ENCODE results near the gene PGA4.
"Not testable (repeated sequence)": the region's sequence is repeated elsewhere in the genome, so short reads cannot be mapped to it uniquely, and the experiment has no call there.

The PGA4 gene

GRCh38 chr11:61241526-61241925 is 19.4 kb downstream of the PGA4 start:
- not testable (repeated sequence) for H3K4me3 ChIP-seq, H3K27ac ChIP-seq

- H3K27ac ChIP-seq, H3K4me3 ChIP-seq: not testable (repeated sequence)
These were observed 23.3 kb downstream of the PGA4 start for GRCh38 chr11:61245284-61245964.

GRCh38 chr11:61248071-61248470 is 25.9 kb downstream of the PGA4 start:
- not testable (repeated sequence) for H3K4me3 ChIP-seq, H3K27ac ChIP-seq

- not testable (repeated sequence) for H3K27ac ChIP-seq, H3K4me3 ChIP-seq
These were observed 27.1 kb downstream of the PGA4 start for GRCh38 chr11:61249201-61249600.

- not testable (repeated sequence) for H3K27ac ChIP-seq, H3K4me3 ChIP-seq
These were observed 28.9 kb downstream of the PGA4 start for GRCh38 chr11:61250796-61251765.

GRCh38 chr11:61252332-61252731 is 30.2 kb downstream of the PGA4 start:
- not testable (repeated sequence) for H3K27ac ChIP-seq, H3K4me3 ChIP-seq

- Histone ChIP-seq H3K4me3 (no peak overlapping the region), H3K27ac (no peak overlapping the region)
These were observed 32.4 kb downstream of the PGA4 start for GRCh38 chr11:61254403-61255025.

- Histone ChIP-seq H3K27ac (no peak overlapping the region), H3K4me3 (no peak overlapping the region)
These were observed 34.7 kb downstream of the PGA4 start for GRCh38 chr11:61256710-61257482.

- Histone ChIP-seq H3K4me3 (no peak overlapping the region), H3K27ac (no peak overlapping the region)
These were observed 36.4 kb downstream of the PGA4 start for GRCh38 chr11:61258546-61258945.

GRCh38 chr11:61259363-61259762 is 37.2 kb downstream of the PGA4 start:
- Histone ChIP-seq H3K27ac (no peak overlapping the region), H3K4me3 (no peak overlapping the region)

- H3K4me3 ChIP-seq, result no peak overlapping the region
- no peak overlapping the region for H3K27ac ChIP-seq
These were observed 42.2 kb downstream of the PGA4 start for GRCh38 chr11:61264371-61264770.

GRCh38 chr11:61264795-61265194 is 42.6 kb downstream of the PGA4 start:
- no peak overlapping the region for H3K27ac ChIP-seq
- H3K4me3 ChIP-seq, result no peak overlapping the region

GRCh38 chr11:61265357-61265756 is 43.2 kb downstream of the PGA4 start:
- H3K4me3 ChIP-seq, result no peak overlapping the region
- no peak overlapping the region for H3K27ac ChIP-seq

- Histone ChIP-seq H3K4me3 (no peak overlapping the region), H3K27ac (no peak overlapping the region)
These were observed 44.5 kb downstream of the PGA4 start for GRCh38 chr11:61266602-61267001.

- Histone ChIP-seq H3K4me3 (no peak overlapping the region), H3K27ac (no peak overlapping the region)
These were observed 45.3 kb downstream of the PGA4 start for GRCh38 chr11:61267437-61267841.

GRCh38 chr11:61268588-61269250 is 46.6 kb downstream of the PGA4 start:
- no peak overlapping the region for H3K4me3 ChIP-seq
- H3K27ac ChIP-seq, result peak overlapping the region in 1 of 21 experiments; percentile 25

GRCh38 chr11:61270354-61271076 is 48.4 kb downstream of the PGA4 start:
- Histone ChIP-seq H3K4me3 (no peak overlapping the region), H3K27ac (no peak overlapping the region)

- Histone ChIP-seq H3K27ac (no peak overlapping the region), H3K4me3 (no peak overlapping the region)
These were observed 50.6 kb downstream of the PGA4 start for GRCh38 chr11:61272731-61273130.

Data from skin epidermis (tissue), 12 donors.